GM21367 (cell line): Measurements from ENCODE around the gene CHI3L1.

Source experiments
- ATAC-seq: cut with Tn5 transposase; IDR thresholded peaks from one replicate; pipeline ENCODE4 v1.9.1; 2021; ENCODE audit not compliant: unreplicated experiment

The CHI3L1 gene

DNA sequence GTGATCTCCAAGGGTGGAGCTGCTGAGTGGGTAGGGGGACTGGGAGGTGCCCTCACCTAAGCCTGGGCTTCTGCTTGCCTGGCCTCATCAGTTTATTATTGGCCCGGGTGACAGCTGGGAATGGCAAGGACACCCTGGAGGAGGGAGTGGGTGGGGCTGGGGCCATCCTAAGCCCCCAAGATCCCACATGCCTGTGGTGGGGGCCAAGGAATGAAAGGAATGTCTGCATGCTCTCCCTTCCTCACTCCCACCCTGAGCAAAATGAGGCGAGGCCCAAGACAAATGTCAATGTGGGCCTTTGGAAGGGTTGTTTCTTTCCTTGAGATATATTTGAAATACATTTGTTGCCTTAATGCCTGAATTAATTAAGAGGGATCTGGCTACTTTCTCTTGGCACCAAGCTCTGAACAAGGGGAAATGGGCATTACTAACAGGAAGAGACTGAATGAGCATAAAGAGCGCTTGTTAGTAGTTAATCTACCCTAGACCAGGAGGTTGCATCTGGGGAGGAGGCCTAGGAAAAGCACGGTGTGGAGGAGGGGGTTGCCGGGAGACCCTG, 19.7 kb upstream of the CHI3L1 start:
- no peak for ATAC-seq

DNA sequence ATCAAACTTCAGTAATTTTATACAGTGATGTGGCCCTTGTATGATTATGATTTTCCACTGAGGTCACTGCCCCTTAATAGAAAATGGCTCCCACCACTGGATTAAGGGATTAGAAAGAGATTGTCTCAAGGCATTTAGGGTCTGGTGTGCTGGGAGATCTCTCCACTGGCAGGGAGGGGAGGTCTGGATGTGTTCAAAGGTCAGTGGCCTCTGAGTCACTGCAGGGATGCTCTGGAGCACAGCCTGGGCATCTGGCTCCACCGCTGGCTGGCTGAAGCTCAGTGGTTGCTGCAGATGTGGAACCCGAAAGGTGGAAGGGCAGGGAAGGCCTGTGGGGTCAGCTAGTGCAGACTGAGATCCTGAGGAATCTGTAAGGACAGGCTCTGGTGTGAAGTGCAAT, 18.3 kb upstream of the CHI3L1 start:
- no peak for ATAC-seq

DNA sequence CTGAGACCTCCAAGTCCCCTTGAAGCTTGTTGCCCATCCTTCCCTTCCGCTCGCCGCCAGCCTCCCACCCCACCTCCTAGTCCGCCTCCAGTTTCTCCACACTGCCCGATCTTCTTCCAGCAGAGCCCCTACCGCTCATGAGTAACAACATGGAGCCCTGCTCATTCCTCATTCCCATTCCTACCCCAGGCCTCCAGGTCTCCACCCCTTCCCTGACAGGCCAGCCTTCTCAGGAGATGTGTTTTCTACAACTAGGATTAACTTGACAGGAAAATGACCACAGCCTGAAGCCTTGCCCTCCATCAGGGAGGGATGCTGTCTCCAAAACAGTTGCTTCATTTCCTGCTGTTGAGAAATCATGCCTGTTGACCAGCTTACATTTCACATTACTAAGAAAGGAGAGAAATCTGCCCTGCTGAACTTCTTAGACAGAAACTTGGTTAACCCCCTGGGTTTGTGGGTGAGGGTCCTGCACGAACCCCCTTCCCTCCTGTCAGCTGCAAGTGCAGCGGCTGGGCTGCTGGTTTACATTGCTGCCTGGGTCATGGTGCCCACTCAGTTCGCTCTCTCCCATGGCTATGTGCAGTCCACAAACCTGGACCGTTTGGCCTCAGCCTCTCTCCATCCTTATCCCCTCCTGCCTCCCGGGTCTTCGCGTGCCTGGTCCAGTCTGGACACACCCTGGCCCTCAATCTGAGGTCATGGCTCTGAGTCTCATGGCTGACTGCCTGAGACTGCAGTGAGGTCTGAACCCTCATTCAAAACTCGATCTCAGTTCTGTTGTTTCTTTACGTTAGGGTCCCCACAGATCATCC, 16.1 kb upstream of the CHI3L1 start:
- no peak for ATAC-seq

DNA sequence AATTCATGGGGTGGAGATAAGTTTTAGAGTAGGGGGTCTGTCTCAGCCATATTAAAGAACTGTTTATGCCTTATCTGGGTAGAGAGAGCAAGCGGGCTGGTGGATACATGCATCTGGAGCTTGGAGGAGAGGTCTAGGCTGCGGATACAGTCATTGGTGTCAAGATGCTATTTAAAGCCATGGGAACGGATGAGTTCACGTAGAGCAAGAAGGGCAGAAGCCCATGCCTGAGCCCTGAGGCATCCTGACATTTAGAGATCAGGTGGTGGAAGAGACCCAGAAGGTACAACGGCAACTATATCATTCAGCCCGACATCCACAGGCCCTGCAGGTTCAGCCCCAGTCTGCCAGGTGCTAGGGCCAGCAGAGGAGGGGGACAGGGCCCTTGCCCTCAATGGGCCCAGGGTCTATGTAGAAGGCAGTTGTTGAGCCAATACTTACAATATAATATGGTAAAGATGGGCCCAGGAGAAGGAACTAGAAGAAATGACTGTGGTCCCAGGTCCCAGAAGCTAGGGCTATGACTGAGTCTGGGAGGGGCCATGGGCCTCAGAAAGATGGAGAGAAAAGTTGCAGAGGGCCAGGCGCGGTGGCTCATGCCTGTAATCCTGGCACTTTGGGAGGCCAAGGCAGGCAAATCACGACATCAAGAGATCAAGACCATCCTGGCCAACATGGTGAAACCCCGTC, 15.2 kb upstream of the CHI3L1 start:
- no peak for ATAC-seq

GRCh38 chr1:203200916-203201315, 14.4 kb upstream of the CHI3L1 start:
- ATAC-seq = no peak

DNA sequence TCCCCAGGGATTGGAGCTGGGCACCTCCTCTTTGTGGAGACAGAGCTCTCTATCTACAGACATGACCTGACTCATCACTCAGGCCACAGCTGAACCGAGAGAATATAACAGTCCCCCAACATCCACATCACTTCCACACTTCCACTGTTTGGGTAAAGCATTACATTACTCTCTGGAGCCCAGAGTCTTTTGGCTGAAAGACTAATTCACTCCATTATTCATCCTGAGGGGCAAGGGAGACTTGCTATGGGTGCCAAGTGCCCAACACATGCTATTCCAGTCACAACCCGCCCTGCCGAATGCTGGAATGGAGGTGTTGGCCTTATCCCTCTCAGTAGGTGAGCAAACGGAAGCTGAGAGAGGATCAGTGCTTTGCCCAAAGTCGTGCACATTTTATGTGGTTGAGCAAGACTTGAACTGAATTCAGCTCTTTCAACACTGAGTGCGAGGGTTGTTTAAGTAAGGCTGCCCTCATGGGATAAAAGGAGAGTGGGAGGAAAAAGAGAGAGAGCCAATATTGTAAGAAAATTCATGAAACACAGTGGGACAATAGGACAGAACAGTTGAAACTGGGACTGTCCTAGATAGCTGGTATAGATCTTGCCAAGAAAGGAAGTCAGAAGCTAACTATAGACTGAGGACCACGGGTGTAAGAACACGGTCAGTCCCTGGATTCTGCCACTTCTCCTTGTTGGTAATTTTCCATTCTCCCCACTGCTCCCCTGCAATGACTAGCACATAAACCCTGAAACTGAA, 13.5 kb upstream of the CHI3L1 start:
- no peak for ATAC-seq

DNA sequence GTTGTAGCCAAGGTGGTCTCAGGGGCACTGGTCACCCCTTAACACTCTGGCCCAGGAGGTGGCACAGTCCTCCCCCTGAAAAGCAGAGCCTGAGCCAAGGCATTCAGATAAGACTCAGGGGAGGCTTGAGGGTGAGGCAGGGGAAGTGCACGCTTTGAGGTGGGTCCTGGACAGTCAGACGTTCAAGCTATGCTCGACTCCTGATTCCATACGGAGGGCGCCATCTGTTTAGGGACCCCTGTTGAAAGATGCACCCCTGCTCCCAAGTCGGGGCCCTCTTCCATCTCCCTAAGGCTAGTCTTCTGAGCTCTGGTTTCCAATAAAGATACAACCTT, 12.9 kb upstream of the CHI3L1 start:
- no peak for ATAC-seq

DNA sequence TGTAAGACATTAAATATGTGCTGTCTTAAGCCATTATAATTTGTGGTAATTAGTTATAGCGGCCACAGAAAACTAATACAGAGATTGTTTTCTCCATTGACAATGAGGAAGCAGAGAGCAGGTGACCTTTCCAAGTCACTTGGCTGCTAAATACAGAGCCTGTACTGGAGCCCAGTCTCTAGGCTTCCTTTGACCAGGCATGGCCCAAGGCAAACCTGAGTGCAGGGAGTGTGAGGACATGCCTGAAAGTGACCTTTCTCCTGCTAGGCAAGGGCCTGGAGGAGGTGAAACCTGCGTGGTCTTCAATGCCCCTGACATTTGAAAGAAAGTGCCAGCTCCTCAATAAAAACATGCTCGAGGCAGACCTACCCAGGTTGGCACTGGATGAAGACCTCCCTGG, 12.5 kb upstream of the CHI3L1 start:
- no peak for ATAC-seq

DNA sequence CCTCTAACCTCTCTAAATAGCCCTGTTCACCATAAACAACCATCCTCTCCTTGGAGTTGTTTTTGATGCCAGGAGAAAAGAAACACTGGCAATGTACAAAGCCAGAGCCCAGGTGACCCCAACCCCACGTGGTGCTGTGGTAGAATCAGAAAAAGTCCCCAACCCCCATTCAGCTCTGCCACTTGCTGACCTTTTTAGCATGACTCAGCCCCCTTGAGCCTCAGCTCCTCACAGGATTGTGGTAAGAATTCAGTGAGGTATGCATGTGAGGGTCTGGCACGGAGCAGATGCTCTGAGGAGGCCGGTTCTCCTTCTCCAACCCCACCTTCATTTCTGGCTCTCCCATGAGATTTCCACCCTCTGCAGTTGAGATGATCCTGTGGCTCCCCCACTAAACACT, 11.1 kb upstream of the CHI3L1 start:
- no peak for ATAC-seq

DNA sequence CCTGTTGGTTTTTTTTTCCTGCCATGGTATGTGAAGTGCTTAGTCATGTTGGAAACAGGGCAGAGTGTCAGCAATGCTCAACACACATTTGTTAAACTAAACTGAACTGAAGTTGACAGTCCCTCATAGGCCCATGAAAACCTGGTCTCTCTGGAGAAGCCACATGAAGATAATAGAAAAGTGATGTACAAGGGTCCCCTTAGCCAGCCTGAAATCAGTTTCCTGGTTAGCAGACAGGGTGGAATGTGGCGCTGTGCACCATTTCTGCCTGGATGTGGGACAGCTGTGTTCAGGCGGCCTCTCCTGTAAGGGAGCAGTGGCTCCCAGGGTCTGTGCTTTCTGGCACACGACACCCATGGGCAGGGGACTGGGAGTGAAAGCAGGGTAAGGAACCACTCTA, 9.9 kb upstream of the CHI3L1 start:
- no peak for ATAC-seq

DNA sequence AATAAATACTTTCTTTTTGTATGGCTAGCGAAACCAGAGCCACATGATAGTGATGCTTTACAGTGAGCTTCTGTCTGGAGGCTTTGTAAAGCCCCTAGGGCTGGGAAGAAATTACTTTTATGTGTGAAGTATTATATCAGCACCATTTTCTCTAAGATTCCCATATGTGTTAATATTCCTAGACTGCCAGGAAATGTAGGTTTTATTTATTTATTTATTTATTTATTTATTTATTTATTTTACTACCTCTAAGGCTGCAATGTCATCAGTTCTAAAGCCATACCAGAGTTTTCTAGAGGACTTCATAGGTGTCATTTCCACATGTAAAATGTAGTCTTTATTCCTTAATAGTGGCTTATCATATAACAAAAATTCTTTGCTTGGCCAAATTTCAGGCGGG, 4.4 kb upstream of the CHI3L1 start:
- ATAC-seq = no peak

DNA sequence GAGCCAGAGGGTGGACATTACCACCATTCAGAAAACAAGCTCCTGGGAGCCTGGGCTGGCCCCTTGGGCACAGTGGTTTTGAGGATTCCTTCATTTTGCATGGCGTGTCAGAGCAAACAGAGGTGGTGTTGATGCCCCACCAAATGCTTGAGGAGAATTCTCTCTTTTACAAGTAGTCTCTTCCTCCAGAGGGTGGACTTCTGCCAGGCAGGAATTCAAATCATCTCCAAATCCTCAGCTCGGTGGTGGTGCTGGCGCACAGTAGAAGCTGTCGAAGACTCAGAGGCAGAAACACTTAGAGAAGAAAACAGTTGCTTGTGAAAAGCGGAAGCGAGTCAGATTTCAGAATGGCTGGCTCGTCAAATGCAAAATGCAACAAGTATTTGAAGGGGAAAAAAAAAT, 3.4 kb upstream of the CHI3L1 start:
- ATAC-seq = no peak

- no peak for ATAC-seq
Measured at GRCh38 chr1:203188686-203189232, 2.3 kb upstream of the CHI3L1 start.

GRCh38 chr1:203187689-203188264, 1.3 kb upstream of the CHI3L1 start:
- no peak for ATAC-seq

DNA sequence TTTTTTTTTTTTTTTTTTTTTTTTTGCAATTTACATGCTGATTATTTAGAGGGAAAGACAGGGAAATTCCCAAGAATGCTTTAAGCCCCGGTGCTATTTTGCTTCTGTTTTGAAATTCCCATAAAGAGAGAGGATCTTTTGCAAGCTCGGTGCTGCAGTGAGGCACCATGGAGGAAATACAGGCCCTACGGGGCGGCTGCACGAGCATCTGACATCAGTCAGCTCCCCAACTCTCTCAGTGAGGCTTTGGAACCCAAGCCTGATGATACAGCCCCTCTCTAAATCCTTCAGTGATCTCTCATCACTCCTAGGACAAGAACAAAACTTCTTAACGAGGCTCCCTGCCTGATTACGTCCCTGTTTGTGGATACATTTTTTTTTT, 791 bp upstream of the CHI3L1 start:
- ATAC-seq = no peak

GRCh38 chr1:203186091-203186445, 436 bp downstream of the CHI3L1 start:
- no peak for ATAC-seq

GRCh38 chr1:203185585-203185984, 919 bp downstream of the CHI3L1 start:
- no peak for ATAC-seq

DNA sequence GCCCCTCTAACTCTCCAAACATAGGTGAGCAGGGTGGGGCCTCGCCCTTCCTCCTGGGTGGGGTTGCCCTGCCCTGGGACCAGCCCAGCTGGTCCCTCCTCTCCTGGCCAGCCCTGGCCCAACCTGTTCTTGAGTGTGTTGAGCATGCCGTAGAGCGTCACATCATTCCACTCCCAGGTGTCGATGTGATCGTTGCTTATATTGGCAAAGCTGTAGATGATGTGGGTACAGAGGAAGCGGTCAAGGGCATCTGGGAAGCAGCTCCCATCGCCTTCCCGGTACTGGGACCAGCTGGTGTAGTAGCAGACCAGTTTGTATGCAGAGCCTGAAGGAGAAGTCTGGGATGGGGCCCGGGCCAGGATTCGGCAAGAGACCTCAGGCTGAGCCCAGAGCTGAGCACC, 1.4 kb downstream of the CHI3L1 start:
- ATAC-seq = no peak

GRCh38 chr1:203184467-203184866, 2.0 kb downstream of the CHI3L1 start:
- no peak for ATAC-seq

DNA sequence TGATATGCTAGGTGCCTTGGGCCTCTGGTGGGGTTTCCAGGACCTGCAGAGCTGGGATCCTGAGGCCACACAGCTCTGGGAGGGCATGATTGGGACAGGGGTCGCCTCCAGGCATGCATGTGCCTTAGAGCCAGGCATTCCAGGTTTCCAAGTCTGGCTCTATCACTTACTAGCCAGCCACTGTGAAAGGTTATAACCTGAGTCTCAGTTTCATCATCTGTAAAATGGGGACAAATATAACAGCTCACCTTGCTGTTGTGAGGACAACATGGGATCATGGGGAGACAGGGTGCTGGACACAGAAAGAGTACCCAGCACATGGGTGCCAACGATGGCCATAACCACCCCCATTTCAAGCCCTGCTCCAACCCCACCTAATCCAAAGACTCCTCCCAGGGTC, 2.7 kb downstream of the CHI3L1 start:
- no peak for ATAC-seq

GRCh38 chr1:203182387-203182953, 4.0 kb downstream of the CHI3L1 start:
- no peak for ATAC-seq
